Heart right ventricle (tissue), 16 donors: ENCODE measurements around the gene SOAT1. TPM values are rescaled to one million over a fixed set of nuclear protein-coding genes. Genes with fewer than 3 reads are reported as not detected.

Source experiments
- ATAC-seq, 8 donors: fragments of 200-7000 bp; cut with Tn5 transposase; one replicate each; pipeline ENCODE4 v1.9.1; 2020; ENCODE audit warnings: mild to moderate bottlenecking in 8 of 8, moderate library complexity in 8 of 8, moderate number of reproducible peaks in 1 of 8
- DNase-seq, 2 donors: peaks; one replicate each; pipeline ENCODE4 v3.0.0-alpha.2; 2020
- H3K27ac ChIP-seq, 10 donors: fragments of 200-600 bp; sonication (generic) in 2 of 10; one replicate each; pipeline versions ENCODE4 v1.5.0 to v1.8.0; 2020 to 2022; ENCODE audit warnings: mild to moderate bottlenecking in 3 of 10
- H3K27me3 ChIP-seq, 7 donors: fragments of 200-600 bp; one replicate each; pipeline ENCODE4 v1.8.0; 2021 to 2022; ENCODE audit warnings: mild to moderate bottlenecking in 2 of 7
- H3K36me3 ChIP-seq, 9 donors: fragments of 200-600 bp; sonication (generic) in 1 of 9; one replicate each; pipeline versions ENCODE4 v1.5.0 to v1.8.0; 2020 to 2022; ENCODE audit warnings: mild to moderate bottlenecking in 2 of 9
- H3K4me1 ChIP-seq, 9 donors: fragments of 200-600 bp; sonication (generic) in 1 of 9; one replicate each; pipeline versions ENCODE4 v1.5.0 to v1.8.0; 2020 to 2022; ENCODE audit warnings: mild to moderate bottlenecking in 4 of 9
- H3K4me3 ChIP-seq, 10 donors: fragments of 200-600 bp; sonication (generic) in 2 of 10; one replicate each; pipeline versions ENCODE4 v1.5.0 to v1.8.0; 2020 to 2022; ENCODE audit warnings: mild to moderate bottlenecking in 7 of 10, moderate library complexity in 2 of 10
- H3K9me3 ChIP-seq, 11 donors: fragments of 200-600 bp in 10 of 11; sonication (generic) in 2 of 11; one replicate each; pipeline versions ENCODE4 v1.5.0 to v1.8.0; 2013 to 2022; ENCODE audit warnings: mild to moderate bottlenecking in 2 of 11, control low read depth in 1 of 11, moderate library complexity in 1 of 11
- WGBS, 2 donors: extraction: QIAGEN DNeasy Blood & Tissue Kit; methylation state at CpG; one replicate each; pipeline ENCODE4 v1.1.7; 2013; ENCODE audit warnings: inconsistent platforms in 1 of 2; 5-methylcytosine and 5-hydroxymethylcytosine counted together
- intact Hi-C, 10 donors: fragments of 100-400 bp; cut with DNase I; formaldehyde crosslinking; loops; one replicate each; pipeline versions ENCODE4 v1.11.1 to v1.14.2; 2022
- polyA plus RNA-seq, 2 donors: library from polyadenylated mRNA; stranded (reverse); fragments of 200-250 nt; gene quantifications; one replicate each; pipeline ENCODE4 v1.2.3, GENCODE V29; 2013
- total RNA-seq, 10 donors: library from RNA; stranded (reverse); fragmentation: NEBNext Ultra II Directional in 3 of 10; extraction: Animal tissue kit (Norgen Biotek cat#: 25700) in 3 of 10; gene quantifications; one replicate each; pipeline versions ENCODE4 v1.2.1 to v1.2.4, GENCODE V29; 2021 to 2023
- TF ChIP-seq, protein P1 (sequence below), 9 donors: fragments of 200-600 bp; sonication (generic) in 2 of 9; IDR thresholded peaks; one replicate each; pipeline versions ENCODE4 v1.5.0 to v1.8.0; 2021 to 2022; ENCODE audit warnings: antibody characterized with exemption in 9 of 9, mild to moderate bottlenecking in 5 of 9, moderate library complexity in 1 of 9
- donor health status: Arrhythmogenic right ventricular cardiomyopathy.
- donor health status: ischemic (EF 13 %, LVEDD 7.1; RV severe dilation, severe dysfunction).
- donor health status: healthy with polysubstance abuse.
- donor health status: DM: no; HTN: yes; CAD: no.
- donor health status: DM: no; HTN: no; CAD: no.
- donor health status: ischemic (EF 25% LVEDD 6.9; RV normal size, moderate dysfunction).
- donor health status: ischemic (EF 25% LVEDD 5.7; RV mildly dilated, moderate dysfunction).
- donor health status: healthy.
- donor health status: DM: yes; HTN: yes; CAD: no.
- donor health status: Ischemic cardiomyopathy.
- donor health status: ischemic (EF 35%, LVEDD 5.7; RV mildly dilated, moderate dysfunction).
- donor health status: nonischemic (EF 11% LVEDD 7.7; RV severe dilation, severe dysfunction).
- donor health status: DM: yes; HTN: yes; CAD: no.
- donor health status: PGD.
- donor health status: ischemic (EF 29% LVEDD 5.4; RV normal size, mild dysfunction).
- donor health status: nonischemic (EF 23%, LVEDD 6.1; RV moderate dilation, normal function).

The SOAT1 gene
- total and polyA plus RNA-seq, 12 donors: 2.6 to 19.4 (median 7.1) TPM

DNA sequence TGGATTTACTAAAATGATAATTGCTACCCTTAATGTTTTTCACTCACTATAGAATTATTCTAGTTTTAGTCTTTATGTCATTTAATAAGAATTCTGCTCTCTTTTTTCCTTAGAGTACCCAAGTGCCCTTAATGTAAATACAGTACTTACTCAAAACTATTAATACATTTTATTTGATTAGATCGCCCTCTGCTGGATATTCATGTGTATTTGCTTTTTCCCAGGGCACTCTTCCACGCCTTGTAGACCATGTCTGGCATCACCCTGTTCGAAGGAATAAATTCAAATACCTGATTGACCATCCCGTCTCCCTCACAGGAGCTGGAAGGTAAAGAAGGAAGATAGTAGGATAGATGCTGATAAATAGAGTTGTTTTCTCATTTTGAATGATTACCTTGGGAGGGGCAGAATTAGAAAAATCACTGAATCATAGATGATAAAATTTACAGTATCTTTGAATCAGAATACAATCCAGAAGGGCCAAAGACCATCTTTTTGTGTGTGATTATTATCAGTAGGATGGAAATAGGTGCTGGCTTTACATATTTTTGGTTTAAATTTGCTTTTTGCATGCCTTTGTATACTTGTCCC, 76.2 kb downstream of the SOAT1 start:
- H3K4me3 ChIP-seq: no peak overlapping the region
- H3K9me3 ChIP-seq: no peaks in the 10 kb centered on the region
- peak in 1 of 8 donors; percentile 35 for ATAC-seq
- TF ChIP-seq, protein P1, sequence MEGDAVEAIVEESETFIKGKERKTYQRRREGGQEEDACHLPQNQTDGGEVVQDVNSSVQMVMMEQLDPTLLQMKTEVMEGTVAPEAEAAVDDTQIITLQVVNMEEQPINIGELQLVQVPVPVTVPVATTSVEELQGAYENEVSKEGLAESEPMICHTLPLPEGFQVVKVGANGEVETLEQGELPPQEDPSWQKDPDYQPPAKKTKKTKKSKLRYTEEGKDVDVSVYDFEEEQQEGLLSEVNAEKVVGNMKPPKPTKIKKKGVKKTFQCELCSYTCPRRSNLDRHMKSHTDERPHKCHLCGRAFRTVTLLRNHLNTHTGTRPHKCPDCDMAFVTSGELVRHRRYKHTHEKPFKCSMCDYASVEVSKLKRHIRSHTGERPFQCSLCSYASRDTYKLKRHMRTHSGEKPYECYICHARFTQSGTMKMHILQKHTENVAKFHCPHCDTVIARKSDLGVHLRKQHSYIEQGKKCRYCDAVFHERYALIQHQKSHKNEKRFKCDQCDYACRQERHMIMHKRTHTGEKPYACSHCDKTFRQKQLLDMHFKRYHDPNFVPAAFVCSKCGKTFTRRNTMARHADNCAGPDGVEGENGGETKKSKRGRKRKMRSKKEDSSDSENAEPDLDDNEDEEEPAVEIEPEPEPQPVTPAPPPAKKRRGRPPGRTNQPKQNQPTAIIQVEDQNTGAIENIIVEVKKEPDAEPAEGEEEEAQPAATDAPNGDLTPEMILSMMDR (IDR thresholded peaks at IDR 0.05): peak; percentile 60 to 85 (median 76)
- H3K4me1 ChIP-seq: peaks cover 0 to 12% (median 0%) of the 10 kb centered on the region in 9 donors
- DNase-seq: peak in 1 of 2 donors; percentile 24
- intact Hi-C loops: loop anchor here (1.0 to 10.0 kb wide), 16 partner anchors 75 to 828 kb away; partner anchors contain the start of genes SOAT1 (in 7 of the 10), TOR3A (in 3 of the 10) and ABL2 (in 1 of the 10)
- WGBS, 2 donors: 1 to 2% methylated on average over 4 of the region's 4 CpGs
- no peaks in the 10 kb centered on the region for H3K27me3 ChIP-seq
- no peaks in the 10 kb centered on the region for H3K36me3 ChIP-seq
- no peak overlapping the region for H3K27ac ChIP-seq

DNA sequence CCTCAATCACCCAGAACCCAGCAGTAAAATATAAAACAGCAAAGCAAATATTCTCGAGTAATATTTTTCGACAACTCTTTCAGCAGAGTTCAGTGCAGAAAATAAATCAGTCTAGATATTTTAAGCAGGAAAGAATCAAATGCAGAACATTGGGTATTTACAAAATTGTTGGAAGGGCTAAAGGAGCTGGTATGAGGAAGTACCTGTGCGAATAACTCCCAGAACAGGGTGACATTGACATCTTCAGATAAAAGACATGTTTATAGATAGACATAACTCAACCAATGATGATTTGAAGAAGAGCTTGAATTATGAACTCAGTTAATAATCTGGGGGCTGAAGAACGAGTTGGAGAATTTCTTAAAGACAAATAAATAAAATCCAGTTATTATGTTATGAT, 78.6 kb downstream of the SOAT1 start:
- Histone ChIP-seq H3K27ac (no peak overlapping the region), H3K27me3 (no peaks in the 10 kb centered on the region), H3K4me3 (no peak overlapping the region), H3K4me1 (no peaks in the 10 kb centered on the region), H3K9me3 (no peaks in the 10 kb centered on the region), H3K36me3 (no peaks in the 10 kb centered on the region)
- TF ChIP-seq, protein P1 (IDR thresholded peaks at IDR 0.05): no peak
- WGBS, 2 donors: 74 to 89% methylated on average over 4 of the region's 4 CpGs
- ATAC-seq (no peak), DNase-seq (no peak)
- intact Hi-C loops: loop anchor here in 2 of 10 donors (5.0 to 10.0 kb wide), 3 partner anchors 117 to 255 kb away; no protein-coding TSS in a partner anchor

DNA sequence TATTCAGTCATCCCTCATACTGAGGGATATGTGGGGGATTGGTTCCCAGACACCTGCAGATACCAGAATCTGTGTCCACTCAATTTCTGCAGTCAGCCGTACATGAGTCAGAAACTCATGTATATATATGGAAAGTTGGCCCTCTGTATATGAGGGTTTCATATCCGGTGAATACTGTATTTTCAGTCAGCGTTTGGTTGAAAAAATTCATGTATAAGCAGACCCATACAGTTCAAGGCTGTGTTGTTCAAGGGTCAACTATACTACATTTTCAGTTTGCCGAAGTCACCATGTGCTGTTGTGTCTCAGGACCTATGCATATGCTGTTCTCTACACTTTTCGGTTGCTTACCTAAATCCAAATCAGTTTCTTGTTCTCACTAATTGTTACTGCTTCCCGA, 82.6 kb downstream of the SOAT1 start:
- WGBS, 2 donors: 92 to 95% methylated on average over 6 of the region's 6 CpGs
- H3K27me3 ChIP-seq: no peaks in the 10 kb centered on the region
- intact Hi-C loops: loop anchor here in 2 of 10 donors (2.0 to 10.0 kb wide), 2 partner anchors 29 to 121 kb away; no protein-coding TSS in a partner anchor
- ATAC-seq (no peak), DNase-seq (no peak)
- no peaks in the 10 kb centered on the region for H3K4me1 ChIP-seq
- TF ChIP-seq, protein P1 (IDR thresholded peaks at IDR 0.05): no peak
- no peak overlapping the region for H3K4me3 ChIP-seq
- H3K27ac ChIP-seq: no peak overlapping the region
- no peaks in the 10 kb centered on the region for H3K9me3 ChIP-seq
- no peaks in the 10 kb centered on the region for H3K36me3 ChIP-seq

DNA sequence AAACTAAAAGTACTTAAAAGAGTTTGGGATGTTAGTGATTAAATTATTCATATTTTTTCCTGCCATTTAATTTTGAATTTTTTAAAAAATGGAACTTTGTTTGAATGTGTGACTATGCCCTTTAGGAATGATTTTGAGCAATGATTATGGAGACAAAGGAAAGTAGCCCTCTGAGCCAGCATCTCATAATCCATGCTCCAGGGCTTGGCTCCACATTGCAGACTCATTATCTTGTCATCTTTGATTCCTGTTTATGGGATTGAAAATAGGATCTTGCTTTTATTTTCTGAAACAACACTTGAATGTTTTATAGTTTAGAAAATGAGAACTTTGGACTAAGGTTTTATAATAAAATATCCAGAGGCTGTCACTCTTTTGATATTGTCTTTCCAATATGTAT, 86.7 kb downstream of the SOAT1 start:
- no peaks in the 10 kb centered on the region for H3K36me3 ChIP-seq
- DNase-seq (no peak), ATAC-seq (no peak)
- H3K4me3 ChIP-seq: no peak overlapping the region
- intact Hi-C loops: no loop called here
- H3K4me1 ChIP-seq: no peaks in the 10 kb centered on the region
- H3K27ac ChIP-seq: no peak overlapping the region
- no peaks in the 10 kb centered on the region for H3K27me3 ChIP-seq
- no peaks in the 10 kb centered on the region for H3K9me3 ChIP-seq
- TF ChIP-seq, protein P1 (IDR thresholded peaks at IDR 0.05): no peak
